HCT116 (cell line): ENCODE measurements around the gene ABR.

Experiments used
- EGR1 ChIP-seq: IDR thresholded peaks from 2 replicates; pipeline ENCODE4 v1.6.1; 2012; ENCODE audit warnings: low read depth
- EZH2 ChIP-seq: fragments of 200-600 bp; sonication (generic); IDR thresholded peaks from 2 replicates; pipeline ENCODE4 v1.6.1; 2017; ENCODE audit warnings: antibody characterized with exemption, mixed run types
- EZH2phosphoT487 ChIP-seq: fragments of 200-600 bp; IDR thresholded peaks from 2 replicates; pipeline ENCODE4 v1.6.1; 2018; ENCODE audit warnings: antibody characterized with exemption, borderline replicate concordance
- JUND ChIP-seq: IDR thresholded peaks from 2 replicates; pipeline ENCODE4 v1.6.1; 2012
- POLR2A ChIP-seq: IDR thresholded peaks from 2 replicates; pipeline ENCODE4 v1.7.0; 2011; ENCODE audit warnings: borderline replicate concordance; ENCODE audit not compliant: insufficient read depth, insufficient read length; ENCODE audit errors: extremely low read depth
- POLR2AphosphoS5 ChIP-seq: IDR thresholded peaks from 2 replicates; pipeline ENCODE4 v1.6.1; 2011; ENCODE audit warnings: mild to moderate bottlenecking, low read depth, low read length, moderate library complexity
- RAD21 ChIP-seq: IDR thresholded peaks from 2 replicates; pipeline ENCODE4 v1.6.1; 2012; ENCODE audit warnings: low read depth, mild to moderate bottlenecking
- SP1 ChIP-seq: IDR thresholded peaks from 2 replicates; pipeline ENCODE4 v1.6.1; 2012; ENCODE audit warnings: low read depth
- YY1 ChIP-seq: IDR thresholded peaks from 2 replicates; pipeline ENCODE4 v1.6.1; 2011; ENCODE audit warnings: low read length, low read depth, moderate library complexity, mild to moderate bottlenecking; ENCODE audit not compliant: insufficient replicate concordance; ENCODE audit errors: extremely low read depth
- ZNF274 ChIP-seq: fragments of 200-500 bp; sonication (Bioruptor generic); IDR thresholded peaks from 2 replicates; pipeline ENCODE4 v1.6.1; 2014; ENCODE audit warnings: mild to moderate bottlenecking, low read depth, low read length, inconsistent platforms
- TF ChIP-seq, protein P1 (sequence below), 3 experiments: fragments of 200-600 bp in 1 of 3; sonication (generic) in 1 of 3; IDR thresholded peaks in 2 of 3; conservative IDR thresholded peaks in 1 of 3; 2 replicates each; pipeline ENCODE4 v1.5.1; 2012 to 2017; ENCODE audit warnings: low read depth in 2 of 3, low read length in 2 of 3, antibody characterized with exemption in 1 of 3, borderline replicate concordance in 1 of 3, control low read depth in 1 of 3, mild to moderate bottlenecking in 1 of 3, mixed read lengths in 1 of 3, mixed run types in 1 of 3, moderate library complexity in 1 of 3; ENCODE audit not compliant: insufficient read depth in 1 of 3
- TF ChIP-seq, protein P2 (sequence below): IDR thresholded peaks from 2 replicates; pipeline ENCODE4 v1.6.1; 2012
- TF ChIP-seq, protein P3 (sequence below): IDR thresholded peaks from 2 replicates; pipeline ENCODE4 v1.6.1; 2012
- TF ChIP-seq, protein P4 (sequence below): IDR thresholded peaks from 2 replicates; pipeline ENCODE4 v1.6.1; 2012; ENCODE audit warnings: low read depth

DNA sequence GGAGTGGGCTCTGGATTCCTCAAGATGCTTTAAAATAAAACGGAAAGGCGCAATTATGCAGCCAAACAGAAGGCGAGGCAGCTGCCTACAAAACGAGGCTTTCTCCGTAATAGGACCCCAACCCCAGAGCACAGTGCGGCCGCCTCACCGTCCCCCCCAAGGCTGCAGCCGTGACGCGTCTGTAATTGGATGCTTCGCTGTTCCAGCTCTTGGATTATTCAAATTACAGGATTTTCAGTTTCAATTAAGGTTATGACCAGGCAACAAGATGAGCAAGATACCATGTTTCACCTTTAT is 37.3 kb upstream of the ABR start:
- TF ChIP-seq SP1 (no peak), ZNF274 (no peak), RAD21 (no peak), POLR2AphosphoS5 (no peak), EGR1 (no peak), YY1 (no peak), POLR2A (no peak), EZH2phosphoT487 (no peak), EZH2 (no peak), JUND (no peak)
- TF ChIP-seq, protein P1, sequence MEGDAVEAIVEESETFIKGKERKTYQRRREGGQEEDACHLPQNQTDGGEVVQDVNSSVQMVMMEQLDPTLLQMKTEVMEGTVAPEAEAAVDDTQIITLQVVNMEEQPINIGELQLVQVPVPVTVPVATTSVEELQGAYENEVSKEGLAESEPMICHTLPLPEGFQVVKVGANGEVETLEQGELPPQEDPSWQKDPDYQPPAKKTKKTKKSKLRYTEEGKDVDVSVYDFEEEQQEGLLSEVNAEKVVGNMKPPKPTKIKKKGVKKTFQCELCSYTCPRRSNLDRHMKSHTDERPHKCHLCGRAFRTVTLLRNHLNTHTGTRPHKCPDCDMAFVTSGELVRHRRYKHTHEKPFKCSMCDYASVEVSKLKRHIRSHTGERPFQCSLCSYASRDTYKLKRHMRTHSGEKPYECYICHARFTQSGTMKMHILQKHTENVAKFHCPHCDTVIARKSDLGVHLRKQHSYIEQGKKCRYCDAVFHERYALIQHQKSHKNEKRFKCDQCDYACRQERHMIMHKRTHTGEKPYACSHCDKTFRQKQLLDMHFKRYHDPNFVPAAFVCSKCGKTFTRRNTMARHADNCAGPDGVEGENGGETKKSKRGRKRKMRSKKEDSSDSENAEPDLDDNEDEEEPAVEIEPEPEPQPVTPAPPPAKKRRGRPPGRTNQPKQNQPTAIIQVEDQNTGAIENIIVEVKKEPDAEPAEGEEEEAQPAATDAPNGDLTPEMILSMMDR (IDR thresholded peaks at IDR 0.05 in 2 of 3, conservative IDR thresholded peaks at IDR 0.05 in 1 of 3; ENCODE audit: borderline replicate concordance in 1 of 3, insufficient read depth in 1 of 3, low read depth in 2 of 3, low read length in 2 of 3), result no peak
- TF ChIP-seq, protein P2, sequence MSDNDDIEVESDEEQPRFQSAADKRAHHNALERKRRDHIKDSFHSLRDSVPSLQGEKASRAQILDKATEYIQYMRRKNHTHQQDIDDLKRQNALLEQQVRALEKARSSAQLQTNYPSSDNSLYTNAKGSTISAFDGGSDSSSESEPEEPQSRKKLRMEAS, result no peak
- TF ChIP-seq, protein P3, sequence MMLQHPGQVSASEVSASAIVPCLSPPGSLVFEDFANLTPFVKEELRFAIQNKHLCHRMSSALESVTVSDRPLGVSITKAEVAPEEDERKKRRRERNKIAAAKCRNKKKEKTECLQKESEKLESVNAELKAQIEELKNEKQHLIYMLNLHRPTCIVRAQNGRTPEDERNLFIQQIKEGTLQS, result no peak
- TF ChIP-seq, protein P4, sequence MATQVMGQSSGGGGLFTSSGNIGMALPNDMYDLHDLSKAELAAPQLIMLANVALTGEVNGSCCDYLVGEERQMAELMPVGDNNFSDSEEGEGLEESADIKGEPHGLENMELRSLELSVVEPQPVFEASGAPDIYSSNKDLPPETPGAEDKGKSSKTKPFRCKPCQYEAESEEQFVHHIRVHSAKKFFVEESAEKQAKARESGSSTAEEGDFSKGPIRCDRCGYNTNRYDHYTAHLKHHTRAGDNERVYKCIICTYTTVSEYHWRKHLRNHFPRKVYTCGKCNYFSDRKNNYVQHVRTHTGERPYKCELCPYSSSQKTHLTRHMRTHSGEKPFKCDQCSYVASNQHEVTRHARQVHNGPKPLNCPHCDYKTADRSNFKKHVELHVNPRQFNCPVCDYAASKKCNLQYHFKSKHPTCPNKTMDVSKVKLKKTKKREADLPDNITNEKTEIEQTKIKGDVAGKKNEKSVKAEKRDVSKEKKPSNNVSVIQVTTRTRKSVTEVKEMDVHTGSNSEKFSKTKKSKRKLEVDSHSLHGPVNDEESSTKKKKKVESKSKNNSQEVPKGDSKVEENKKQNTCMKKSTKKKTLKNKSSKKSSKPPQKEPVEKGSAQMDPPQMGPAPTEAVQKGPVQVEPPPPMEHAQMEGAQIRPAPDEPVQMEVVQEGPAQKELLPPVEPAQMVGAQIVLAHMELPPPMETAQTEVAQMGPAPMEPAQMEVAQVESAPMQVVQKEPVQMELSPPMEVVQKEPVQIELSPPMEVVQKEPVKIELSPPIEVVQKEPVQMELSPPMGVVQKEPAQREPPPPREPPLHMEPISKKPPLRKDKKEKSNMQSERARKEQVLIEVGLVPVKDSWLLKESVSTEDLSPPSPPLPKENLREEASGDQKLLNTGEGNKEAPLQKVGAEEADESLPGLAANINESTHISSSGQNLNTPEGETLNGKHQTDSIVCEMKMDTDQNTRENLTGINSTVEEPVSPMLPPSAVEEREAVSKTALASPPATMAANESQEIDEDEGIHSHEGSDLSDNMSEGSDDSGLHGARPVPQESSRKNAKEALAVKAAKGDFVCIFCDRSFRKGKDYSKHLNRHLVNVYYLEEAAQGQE, result no peak
